NB4 (cell line): ENCODE data around the gene CSTA.
"Not testable (repeated sequence)": the region's sequence is repeated elsewhere in the genome, so short reads cannot be mapped to it uniquely, and the experiment has no call there.

Source experiments
- DNase-seq: peaks from one replicate; pipeline ENCODE4 v3.0.0; 2010; ENCODE audit warnings: low read depth
- H3K4me3 ChIP-seq: one replicate; pipeline ENCODE4 v1.5.1; 2011; ENCODE audit warnings: mild to moderate bottlenecking, low read depth, low read length, moderate library complexity
- CTCF ChIP-seq: IDR thresholded peaks from one replicate; pipeline ENCODE4 v1.5.1; 2012; ENCODE audit warnings: low read depth, low read length
- MAX ChIP-seq: IDR thresholded peaks from 2 replicates; pipeline ENCODE4 v1.6.1; 2011; ENCODE audit warnings: low read depth, low read length
- MYC ChIP-seq: IDR thresholded peaks from 2 replicates; pipeline ENCODE4 v1.6.1; 2011; ENCODE audit warnings: low read depth, low read length
- POLR2A ChIP-seq: IDR thresholded peaks from 2 replicates; pipeline ENCODE4 v1.6.1; 2011; ENCODE audit warnings: mild to moderate bottlenecking; ENCODE audit not compliant: insufficient read length; ENCODE audit errors: extremely low read depth

Gene CSTA

GRCh38 chr3:122356402-122356801 is 31.4 kb downstream of the CSTA start:
- TF ChIP-seq MYC (no peak), CTCF (peak; percentile 38)
- no peak overlapping the region for H3K4me3 ChIP-seq
- peak; percentile 54 for DNase-seq

GRCh38 chr3:122357828-122358702 is 33.0 kb downstream of the CSTA start:
- TF ChIP-seq MYC (no peak), CTCF (no peak), POLR2A (no peak), MAX (no peak)
- no peak overlapping the region for H3K4me3 ChIP-seq
- DNase-seq, result no peak

GRCh38 chr3:122358703-122359032 is 33.6 kb downstream of the CSTA start:
- TF ChIP-seq CTCF (no peak), MYC (no peak), MAX (no peak), POLR2A (no peak)
- no peak overlapping the region for H3K4me3 ChIP-seq
- no peak for DNase-seq

- H3K4me3 ChIP-seq, result no peak overlapping the region
- DNase-seq, result no peak
- no peak for TF ChIP-seq POLR2A
- TF ChIP-seq CTCF, result no peak
- TF ChIP-seq MAX, result no peak
- TF ChIP-seq MYC, result no peak
These were observed 37.0 kb downstream of the CSTA start for GRCh38 chr3:122362026-122362425.

GRCh38 chr3:122364490-122364889 is 39.4 kb downstream of the CSTA start:
- TF ChIP-seq POLR2A, result no peak
- no peak for DNase-seq
- H3K4me3 ChIP-seq, result no peak overlapping the region

GRCh38 chr3:122365073-122365472 is 40.0 kb downstream of the CSTA start:
- no peak overlapping the region for H3K4me3 ChIP-seq
- no peak for TF ChIP-seq MYC
- no peak for TF ChIP-seq MAX
- no peak for TF ChIP-seq POLR2A
- TF ChIP-seq CTCF, result no peak
- DNase-seq, result no peak

GRCh38 chr3:122365582-122366378 is 40.7 kb downstream of the CSTA start:
- not testable (repeated sequence) for DNase-seq, H3K4me3 ChIP-seq
